Urothelium cell line (cell line): ENCODE measurements around the gene NECTIN1.

Experiments used
- DNase-seq: peaks from one replicate; pipeline ENCODE4 v3.0.0; 2011; ENCODE audit warnings: low spot score, mixed read lengths
- FAIRE-seq: peaks from 2 replicates; lab custom pipeline; 2011; peaks lifted over from hg19 to GRCh38; lab: Jason Lieb, UNC

The NECTIN1 gene

GRCh38 chr11:119714590-119714989 lies 14.4 kb downstream of the NECTIN1 start:
- DNase-seq, result no peak

GRCh38 chr11:119714189-119714588 lies 14.8 kb downstream of the NECTIN1 start:
- FAIRE-seq (no peak), DNase-seq (no peak)

More at GRCh38 chr11:119714590-119714989, 14.4 kb downstream of the NECTIN1 start:
- FAIRE-seq, result no peak

- FAIRE-seq (no peak), DNase-seq (no peak)
These were observed 15.5 kb downstream of the NECTIN1 start for GRCh38 chr11:119713359-119714040.

- FAIRE-seq (no peak), DNase-seq (no peak)
These were observed 16.3 kb downstream of the NECTIN1 start for GRCh38 chr11:119712459-119713358.

- DNase-seq (no peak), FAIRE-seq (no peak)
These were observed 17.0 kb downstream of the NECTIN1 start for GRCh38 chr11:119712006-119712405.

- DNase-seq, result no peak
- no peak for FAIRE-seq
These were observed 17.5 kb downstream of the NECTIN1 start for GRCh38 chr11:119711476-119711875.

GRCh38 chr11:119710417-119710816 lies 18.6 kb downstream of the NECTIN1 start:
- no peak for FAIRE-seq
- no peak for DNase-seq

- DNase-seq (peak; percentile 29), FAIRE-seq (no peak)
These were observed 19.2 kb downstream of the NECTIN1 start for GRCh38 chr11:119709638-119710346.

GRCh38 chr11:119709171-119709570 lies 19.8 kb downstream of the NECTIN1 start:
- no peak for FAIRE-seq
- no peak for DNase-seq

GRCh38 chr11:119708384-119708783 lies 20.6 kb downstream of the NECTIN1 start:
- DNase-seq (no peak), FAIRE-seq (no peak)

GRCh38 chr11:119706887-119707286 lies 22.1 kb downstream of the NECTIN1 start:
- no peak for FAIRE-seq
- DNase-seq, result no peak

GRCh38 chr11:119706029-119706428 lies 23.0 kb downstream of the NECTIN1 start:
- no peak for FAIRE-seq
- no peak for DNase-seq

GRCh38 chr11:119705362-119705761 lies 23.6 kb downstream of the NECTIN1 start:
- no peak for FAIRE-seq

GRCh38 chr11:119704849-119705248 lies 24.2 kb downstream of the NECTIN1 start:
- DNase-seq, result no peak
- no peak for FAIRE-seq

More at GRCh38 chr11:119705362-119705761, 23.6 kb downstream of the NECTIN1 start:
- DNase-seq, result no peak

- DNase-seq (no peak), FAIRE-seq (no peak)
These were observed 27.1 kb downstream of the NECTIN1 start for GRCh38 chr11:119701591-119702549.

- DNase-seq, result no peak
- no peak for FAIRE-seq
These were observed 28.3 kb downstream of the NECTIN1 start for GRCh38 chr11:119700536-119701346.

GRCh38 chr11:119700030-119700429 lies 29.0 kb downstream of the NECTIN1 start:
- FAIRE-seq (no peak), DNase-seq (no peak)

- no peak for DNase-seq
- no peak for FAIRE-seq
These were observed 29.8 kb downstream of the NECTIN1 start for GRCh38 chr11:119699227-119699626.

- FAIRE-seq (no peak), DNase-seq (no peak)
These were observed 31.1 kb downstream of the NECTIN1 start for GRCh38 chr11:119697882-119698281.
